ENCODE results near the gene EXOC5. TPM values are rescaled to one million over a fixed set of nuclear protein-coding genes. Genes with fewer than 3 reads are reported as not detected.

EXOC5 gene
- total and polyA plus RNA-seq, 2 donors from 2014 or later, result 11.6 to 52.2 TPM

GRCh38 chr14:57314396-57315089 lies 45.8 kb upstream of the EXOC5 start:
- no peak overlapping the region for H3K27ac ChIP-seq (ENCODE audit: low read depth in 2 of 2, low read length in 2 of 2)
- FAIRE-seq, result no peak
- H3K36me3 ChIP-seq (ENCODE audit: control insufficient read depth in 2 of 3, insufficient read depth in 3 of 3, low read length in 3 of 3), result no peaks in the 10 kb centered on the region
- H3K4me1 ChIP-seq (ENCODE audit: control insufficient read depth in 2 of 3, insufficient read depth in 2 of 3, low read depth in 1 of 3, low read length in 3 of 3), result no peaks in the 10 kb centered on the region
- intact Hi-C loops (cut with DNase I), result no loop called here
- TF ChIP-seq, protein P1, sequence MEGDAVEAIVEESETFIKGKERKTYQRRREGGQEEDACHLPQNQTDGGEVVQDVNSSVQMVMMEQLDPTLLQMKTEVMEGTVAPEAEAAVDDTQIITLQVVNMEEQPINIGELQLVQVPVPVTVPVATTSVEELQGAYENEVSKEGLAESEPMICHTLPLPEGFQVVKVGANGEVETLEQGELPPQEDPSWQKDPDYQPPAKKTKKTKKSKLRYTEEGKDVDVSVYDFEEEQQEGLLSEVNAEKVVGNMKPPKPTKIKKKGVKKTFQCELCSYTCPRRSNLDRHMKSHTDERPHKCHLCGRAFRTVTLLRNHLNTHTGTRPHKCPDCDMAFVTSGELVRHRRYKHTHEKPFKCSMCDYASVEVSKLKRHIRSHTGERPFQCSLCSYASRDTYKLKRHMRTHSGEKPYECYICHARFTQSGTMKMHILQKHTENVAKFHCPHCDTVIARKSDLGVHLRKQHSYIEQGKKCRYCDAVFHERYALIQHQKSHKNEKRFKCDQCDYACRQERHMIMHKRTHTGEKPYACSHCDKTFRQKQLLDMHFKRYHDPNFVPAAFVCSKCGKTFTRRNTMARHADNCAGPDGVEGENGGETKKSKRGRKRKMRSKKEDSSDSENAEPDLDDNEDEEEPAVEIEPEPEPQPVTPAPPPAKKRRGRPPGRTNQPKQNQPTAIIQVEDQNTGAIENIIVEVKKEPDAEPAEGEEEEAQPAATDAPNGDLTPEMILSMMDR (IDR thresholded peaks at IDR 0.05; ENCODE audit: borderline replicate concordance, extremely low read depth, insufficient read depth), result no peak
- H3K9ac ChIP-seq (ENCODE audit: low read length in 3 of 3), result no peak overlapping the region
- no peak overlapping the region for H3K4me3 ChIP-seq (ENCODE audit: low read length in 3 of 3)
- H3K9me3 ChIP-seq (ENCODE audit: control insufficient read depth in 2 of 3, insufficient read depth in 1 of 3, low read length in 3 of 3), result no peaks in the 10 kb centered on the region
- no peaks in the 10 kb centered on the region for H3K27me3 ChIP-seq (ENCODE audit: control insufficient read depth, insufficient read depth, low read length)
- no peak for DNase-seq

DNA sequence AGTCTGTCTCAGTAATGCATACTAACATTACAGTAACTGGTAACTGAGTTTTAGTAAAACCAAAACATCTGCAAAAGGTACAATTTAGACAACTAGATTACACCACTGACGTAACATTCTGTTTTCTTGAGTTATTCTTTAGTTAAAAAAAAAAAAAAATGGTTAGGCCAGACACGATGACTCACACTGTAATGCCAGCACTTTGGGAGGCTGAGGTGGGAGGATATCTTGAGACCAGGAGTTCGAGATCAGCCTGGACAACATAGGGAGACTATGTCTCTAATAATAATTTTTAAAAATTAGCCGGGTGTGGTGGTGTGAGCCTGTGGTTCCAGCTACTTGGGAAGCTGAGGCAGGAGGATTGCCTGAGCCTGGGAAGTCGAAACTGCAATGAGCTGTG lies 34.2 kb upstream of the EXOC5 start:
- H3K9ac ChIP-seq (ENCODE audit: low read length in 3 of 3), result no peak overlapping the region
- H3K27ac ChIP-seq (ENCODE audit: low read depth in 2 of 2, low read length in 2 of 2), result no peak overlapping the region
- no peaks in the 10 kb centered on the region for H3K4me1 ChIP-seq (ENCODE audit: control insufficient read depth in 2 of 3, insufficient read depth in 2 of 3, low read depth in 1 of 3, low read length in 3 of 3)
- DNase-seq, result no peak
- intact Hi-C loops (cut with DNase I), result no loop called here
- H3K27me3 ChIP-seq (ENCODE audit: control insufficient read depth, insufficient read depth, low read length), result no peaks in the 10 kb centered on the region
- TF ChIP-seq, protein P1 (IDR thresholded peaks at IDR 0.05; ENCODE audit: borderline replicate concordance, extremely low read depth, insufficient read depth), result no peak
- FAIRE-seq, result no peak
- no peak overlapping the region for H3K4me3 ChIP-seq (ENCODE audit: low read length in 3 of 3)
- no peaks in the 10 kb centered on the region for H3K9me3 ChIP-seq (ENCODE audit: control insufficient read depth in 2 of 3, insufficient read depth in 1 of 3, low read length in 3 of 3)
- H3K36me3 ChIP-seq (ENCODE audit: control insufficient read depth in 2 of 3, insufficient read depth in 3 of 3, low read length in 3 of 3), result no peaks in the 10 kb centered on the region

- H3K27ac ChIP-seq (ENCODE audit: low read depth in 2 of 2, low read length in 2 of 2), result no peak overlapping the region
- TF ChIP-seq, protein P1 (IDR thresholded peaks at IDR 0.05; ENCODE audit: borderline replicate concordance, extremely low read depth, insufficient read depth), result no peak
- intact Hi-C loops (cut with DNase I), result no loop called here
- no peak overlapping the region for H3K4me3 ChIP-seq (ENCODE audit: low read length in 3 of 3)
- H3K27me3 ChIP-seq (ENCODE audit: control insufficient read depth, insufficient read depth, low read length), result no peaks in the 10 kb centered on the region
- H3K4me1 ChIP-seq (ENCODE audit: control insufficient read depth in 2 of 3, insufficient read depth in 2 of 3, low read depth in 1 of 3, low read length in 3 of 3), result no peaks in the 10 kb centered on the region
- no peaks in the 10 kb centered on the region for H3K36me3 ChIP-seq (ENCODE audit: control insufficient read depth in 2 of 3, insufficient read depth in 3 of 3, low read length in 3 of 3)
- no peak overlapping the region for H3K9ac ChIP-seq (ENCODE audit: low read length in 3 of 3)
- no peak for DNase-seq
- no peaks in the 10 kb centered on the region for H3K9me3 ChIP-seq (ENCODE audit: control insufficient read depth in 2 of 3, insufficient read depth in 1 of 3, low read length in 3 of 3)
- no peak for FAIRE-seq
Observed at GRCh38 chr14:57299511-57299910, 30.8 kb upstream of the EXOC5 start.

DNA sequence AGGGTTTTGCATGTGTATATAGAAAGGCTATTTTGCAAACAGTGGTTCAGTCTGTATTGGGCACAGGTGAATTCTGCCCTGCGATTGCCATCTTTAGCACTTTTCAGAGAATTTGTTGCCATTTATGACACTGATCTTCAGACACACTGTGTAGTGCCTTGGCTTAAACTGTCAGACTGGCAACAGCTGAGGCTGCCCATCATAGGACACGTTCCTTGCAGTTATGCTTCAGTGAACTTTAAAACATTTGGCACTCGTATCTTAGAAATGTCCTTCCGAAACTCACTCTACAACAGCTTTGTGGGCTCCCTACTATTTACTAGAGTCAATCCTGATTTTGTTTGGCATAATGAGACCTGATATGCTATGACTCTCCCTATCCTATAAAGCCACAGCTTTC lies 29.1 kb upstream of the EXOC5 start:
- TF ChIP-seq, protein P1 (IDR thresholded peaks at IDR 0.05; ENCODE audit: borderline replicate concordance, extremely low read depth, insufficient read depth), result no peak
- no peaks in the 10 kb centered on the region for H3K4me1 ChIP-seq (ENCODE audit: control insufficient read depth in 2 of 3, insufficient read depth in 2 of 3, low read depth in 1 of 3, low read length in 3 of 3)
- H3K9me3 ChIP-seq (ENCODE audit: control insufficient read depth in 2 of 3, insufficient read depth in 1 of 3, low read length in 3 of 3), result no peaks in the 10 kb centered on the region
- H3K9ac ChIP-seq (ENCODE audit: low read length in 3 of 3), result no peak overlapping the region
- DNase-seq (no peak), FAIRE-seq (no peak)
- H3K27ac ChIP-seq (ENCODE audit: low read depth in 2 of 2, low read length in 2 of 2), result no peak overlapping the region
- no peaks in the 10 kb centered on the region for H3K36me3 ChIP-seq (ENCODE audit: control insufficient read depth in 2 of 3, insufficient read depth in 3 of 3, low read length in 3 of 3)
- H3K27me3 ChIP-seq (ENCODE audit: control insufficient read depth, insufficient read depth, low read length), result no peaks in the 10 kb centered on the region
- intact Hi-C loops (cut with DNase I), result no loop called here
- H3K4me3 ChIP-seq (ENCODE audit: low read length in 3 of 3), result no peak overlapping the region

All from kidney (tissue), 14 donors.